Parathyroid adenoma (tissue), 2 donors: Measurements from ENCODE around the gene VAC14.

Source experiments
- H2AFZ ChIP-seq: fragments of 300-600 bp; sonication (generic); one replicate; pipeline ENCODE4 v1.7.0; 2017; ENCODE audit warnings: antibody characterized with exemption, mild to moderate bottlenecking
- H3K27ac ChIP-seq: fragments of 300-600 bp; sonication (generic); one replicate; pipeline ENCODE4 v1.7.0; 2017
- H3K27me3 ChIP-seq: fragments of 300-600 bp; sonication (generic); one replicate; pipeline ENCODE4 v1.7.0; 2017; ENCODE audit warnings: low read length; ENCODE audit not compliant: control insufficient read depth, insufficient read depth
- H3K36me3 ChIP-seq: fragments of 300-600 bp; sonication (generic); one replicate; pipeline ENCODE4 v1.7.0; 2017; ENCODE audit warnings: low read length; ENCODE audit not compliant: control insufficient read depth, insufficient read depth
- H3K4me1 ChIP-seq: fragments of 300-600 bp; sonication (generic); one replicate; pipeline ENCODE4 v1.7.0; 2017; ENCODE audit warnings: control low read depth
- H3K4me2 ChIP-seq: fragments of 300-600 bp; sonication (generic); one replicate; pipeline ENCODE4 v1.7.0; 2017; ENCODE audit warnings: low read length
- H3K4me3 ChIP-seq: fragments of 300-600 bp; sonication (generic); one replicate; pipeline ENCODE4 v1.7.0; 2017; ENCODE audit warnings: low read depth, low read length
- H3K79me2 ChIP-seq: fragments of 300-600 bp; sonication (generic); one replicate; pipeline ENCODE4 v1.7.0; 2017; ENCODE audit warnings: control low read depth
- H3K9ac ChIP-seq: fragments of 300-600 bp; sonication (generic); one replicate; pipeline ENCODE4 v1.7.0; 2017; ENCODE audit warnings: mild to moderate bottlenecking
- H3K9me3 ChIP-seq: fragments of 300-600 bp; sonication (generic); one replicate; pipeline ENCODE4 v1.7.0; 2017; ENCODE audit warnings: low read length; ENCODE audit not compliant: control insufficient read depth
- CTCF ChIP-seq: fragments of 300-600 bp; sonication (generic); IDR thresholded peaks from one replicate; pipeline ENCODE4 v1.7.0; 2017; ENCODE audit warnings: antibody characterized with exemption, mild to moderate bottlenecking
- donor health status: primary hyperparathyroidism.

VAC14 gene

GRCh38 chr16:70784692-70785555 is 16.0 kb downstream of the VAC14 start:
- TF ChIP-seq CTCF, result no peak
- no peak overlapping the region for H2AFZ ChIP-seq
- H3K79me2 ChIP-seq, result peaks cover 6% of the 10 kb centered on the region
- H3K36me3 ChIP-seq, result no peaks in the 10 kb centered on the region
- H3K27me3 ChIP-seq, result no peaks in the 10 kb centered on the region
- H3K27ac ChIP-seq, result no peak overlapping the region
- H3K4me1 ChIP-seq, result peaks cover 28% of the 10 kb centered on the region
- no peaks in the 10 kb centered on the region for H3K9me3 ChIP-seq
- H3K4me2 ChIP-seq, result no peak overlapping the region
- no peak overlapping the region for H3K4me3 ChIP-seq
- no peak overlapping the region for H3K9ac ChIP-seq

DNA sequence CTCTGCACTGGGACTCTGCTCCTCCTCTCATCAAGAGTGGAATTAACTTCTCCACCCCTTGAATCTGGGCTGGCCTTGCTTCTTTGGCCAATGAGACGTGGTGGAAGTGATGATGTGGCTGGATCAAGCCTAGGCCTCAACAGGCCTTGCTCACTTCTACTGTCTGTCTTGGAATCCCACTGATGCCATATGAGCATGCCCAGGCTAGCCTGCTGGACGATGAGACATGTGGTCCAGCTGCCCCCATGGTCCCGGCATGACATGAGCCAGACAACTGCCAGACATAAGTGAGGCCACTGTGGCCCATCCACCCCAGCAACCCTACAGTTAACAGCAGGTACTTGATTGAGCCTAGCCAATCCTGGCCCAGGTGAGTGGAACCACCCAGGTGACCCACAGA is 18.7 kb downstream of the VAC14 start:
- H2AFZ ChIP-seq, result no peak overlapping the region
- H3K4me1 ChIP-seq, result peaks cover 18% of the 10 kb centered on the region
- no peak overlapping the region for H3K4me3 ChIP-seq
- H3K27me3 ChIP-seq, result no peaks in the 10 kb centered on the region
- no peak for TF ChIP-seq CTCF
- H3K36me3 ChIP-seq, result no peaks in the 10 kb centered on the region
- H3K9ac ChIP-seq, result no peak overlapping the region
- H3K9me3 ChIP-seq, result no peaks in the 10 kb centered on the region
- H3K4me2 ChIP-seq, result no peak overlapping the region
- H3K79me2 ChIP-seq, result peaks cover 6% of the 10 kb centered on the region
- no peak overlapping the region for H3K27ac ChIP-seq

DNA sequence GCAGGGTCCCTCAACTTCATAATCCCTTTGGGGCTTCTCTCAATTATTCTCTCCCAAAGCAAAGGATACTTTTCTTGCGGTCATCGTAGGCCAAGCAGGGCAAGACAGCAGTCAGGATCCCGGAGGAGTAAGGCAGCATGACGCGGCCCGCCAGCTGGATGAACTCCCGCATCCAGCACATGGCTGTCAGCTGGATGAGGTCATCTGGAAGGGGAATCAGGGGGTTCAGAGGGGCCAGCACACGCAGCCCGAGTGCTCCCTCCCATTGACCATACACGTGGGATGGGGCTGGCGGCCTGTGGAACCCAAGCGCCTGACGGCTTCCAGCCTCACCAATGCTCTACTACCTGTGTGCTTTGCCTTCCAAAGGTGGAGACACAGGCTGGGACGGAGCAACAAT is 19.2 kb downstream of the VAC14 start:
- H3K4me2 ChIP-seq, result no peak overlapping the region
- H3K4me3 ChIP-seq, result no peak overlapping the region
- no peaks in the 10 kb centered on the region for H3K27me3 ChIP-seq
- no peak overlapping the region for H3K27ac ChIP-seq
- H2AFZ ChIP-seq, result no peak overlapping the region
- H3K4me1 ChIP-seq, result peaks cover 14% of the 10 kb centered on the region
- no peak for TF ChIP-seq CTCF
- no peak overlapping the region for H3K9ac ChIP-seq
- no peaks in the 10 kb centered on the region for H3K36me3 ChIP-seq
- no peaks in the 10 kb centered on the region for H3K9me3 ChIP-seq
- peaks cover 6% of the 10 kb centered on the region for H3K79me2 ChIP-seq

DNA sequence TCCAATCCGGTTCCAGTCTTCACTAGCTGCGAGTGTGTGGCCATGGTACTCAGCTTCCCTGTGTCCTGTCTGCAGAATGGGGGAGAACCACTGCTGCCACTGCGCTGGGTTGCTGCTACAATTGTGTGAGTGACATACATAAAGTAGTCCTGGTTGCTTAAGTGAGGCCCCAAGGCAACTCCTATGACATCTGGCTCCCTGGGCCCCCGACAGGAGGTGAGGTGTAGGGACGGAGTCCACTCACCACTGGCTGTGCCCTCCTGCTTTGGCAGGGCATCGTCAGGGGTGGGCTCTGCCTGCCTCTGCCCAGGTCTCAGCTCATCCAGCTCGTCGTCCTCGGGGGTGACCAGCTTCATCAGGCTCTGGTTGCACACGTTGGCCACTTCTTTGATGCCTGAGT is 20.4 kb downstream of the VAC14 start:
- H3K79me2 ChIP-seq, result peaks cover 6% of the 10 kb centered on the region
- H2AFZ ChIP-seq, result no peak overlapping the region
- no peaks in the 10 kb centered on the region for H3K27me3 ChIP-seq
- no peaks in the 10 kb centered on the region for H3K36me3 ChIP-seq
- H3K4me2 ChIP-seq, result no peak overlapping the region
- no peak overlapping the region for H3K27ac ChIP-seq
- no peak overlapping the region for H3K4me3 ChIP-seq
- H3K4me1 ChIP-seq, result peaks cover 7% of the 10 kb centered on the region
- no peak for TF ChIP-seq CTCF
- no peaks in the 10 kb centered on the region for H3K9me3 ChIP-seq
- no peak overlapping the region for H3K9ac ChIP-seq

GRCh38 chr16:70779361-70779760 is 21.6 kb downstream of the VAC14 start:
- Histone ChIP-seq H3K4me2 (no peak overlapping the region), H3K4me1 (peaks cover 7% of the 10 kb centered on the region), H3K9me3 (no peaks in the 10 kb centered on the region), H3K79me2 (peaks cover 6% of the 10 kb centered on the region), H2AFZ (no peak overlapping the region), H3K27me3 (no peaks in the 10 kb centered on the region), H3K36me3 (no peaks in the 10 kb centered on the region), H3K4me3 (peak overlapping the region; percentile 2), H3K9ac (no peak overlapping the region), H3K27ac (peak overlapping the region; percentile 40)
- no peak for TF ChIP-seq CTCF
